K562 (cell line): ENCODE results near the gene EIPR1. TPM values are rescaled to one million over a fixed set of nuclear protein-coding genes. Genes with fewer than 3 reads are reported as not detected.

Experiments
- ARID3A ChIP-seq: IDR thresholded peaks from 2 replicates; pipeline ENCODE4 v1.6.1; 2012; ENCODE audit warnings: low read depth, low read length, improper control_type of control experiment, borderline replicate concordance
- BCL6 ChIP-seq: fragments of 250-450 bp; sonication (Bioruptor Pico); IDR thresholded peaks from 2 replicates; pipeline ENCODE4 v1.4.0; 2020
- CREM ChIP-seq: IDR thresholded peaks from 2 replicates; pipeline ENCODE4 v1.6.1; 2014; ENCODE audit warnings: antibody characterized with exemption, low read depth
- CSDE1 ChIP-seq, 2 experiments: fragments of 450-650 bp; IDR thresholded peaks; 2 replicates each; pipeline ENCODE4 v1.6.1; 2016; ENCODE audit warnings: mild to moderate bottlenecking in 1 of 2
- CXXC5 ChIP-seq: fragments of 250-450 bp; sonication (Bioruptor Pico); IDR thresholded peaks from 2 replicates; pipeline ENCODE4 v1.8.0; 2022; ENCODE audit warnings: inconsistent platforms, mild to moderate bottlenecking, moderate library complexity
- EWSR1 ChIP-seq: fragments of 450-650 bp; IDR thresholded peaks from 2 replicates; pipeline ENCODE4 v1.6.1; 2018; ENCODE audit warnings: borderline replicate concordance, mild to moderate bottlenecking, low read depth, moderate library complexity; ENCODE audit not compliant: partially characterized antibody
- GABPB1 ChIP-seq: sonication (generic); formaldehyde crosslinking; IDR thresholded peaks from 2 replicates; pipeline ENCODE4 v1.8.0; 2022; ENCODE audit warnings: mild to moderate bottlenecking, missing genetic modification reagents
- NEUROD1 ChIP-seq: fragments of 150-350 bp; IDR thresholded peaks from 2 replicates; pipeline ENCODE4 v1.6.1; 2014; ENCODE audit warnings: borderline replicate concordance, low read length, low read depth; ENCODE audit not compliant: partially characterized antibody
- NFIC ChIP-seq: fragments of 450-650 bp; IDR thresholded peaks from 2 replicates; pipeline ENCODE4 v1.6.1; 2017; ENCODE audit warnings: mild to moderate bottlenecking, inconsistent platforms
- PHB ChIP-seq: fragments of 250-450 bp; sonication (Bioruptor Pico); IDR thresholded peaks from 2 replicates; pipeline ENCODE4 v1.5.0; 2021
- PTTG1 ChIP-seq: fragments of 450-650 bp; IDR thresholded peaks from 2 replicates; pipeline ENCODE4 v1.6.1; 2016; ENCODE audit warnings: low read depth, mild to moderate bottlenecking, missing genetic modification characterization, missing compliant biosample characterization
- TCF7L2 ChIP-seq: fragments of 150-350 bp; IDR thresholded peaks from 2 replicates; pipeline ENCODE4 v1.6.1; 2016; ENCODE audit warnings: low read depth, mild to moderate bottlenecking, low read length, moderate library complexity
- UBTF ChIP-seq, 2 experiments: IDR thresholded peaks; 2 replicates each; pipeline ENCODE4 v1.6.1; 2012; ENCODE audit warnings: improper control_type of control experiment in 2 of 2, low read depth in 2 of 2, low read length in 2 of 2, borderline replicate concordance in 1 of 2
- ZC3H8 ChIP-seq: fragments of 450-650 bp; IDR thresholded peaks from 2 replicates; pipeline ENCODE4 v1.6.1; 2017
- ZFX ChIP-seq: sonication (generic); formaldehyde crosslinking; IDR thresholded peaks from 2 replicates; pipeline ENCODE4 v1.8.0; 2022; ENCODE audit warnings: mild to moderate bottlenecking, missing genetic modification reagents, moderate library complexity
- ZNF165 ChIP-seq: fragments of 250-450 bp; sonication (Bioruptor Pico); IDR thresholded peaks from 2 replicates; pipeline ENCODE4 v1.4.0; 2020; ENCODE audit warnings: borderline replicate concordance
- ZNF174 ChIP-seq: fragments of 250-450 bp; sonication (Bioruptor Pico); IDR thresholded peaks from 2 replicates; pipeline ENCODE4 v1.4.0; 2020; ENCODE audit warnings: mild to moderate bottlenecking
- ZNF184 ChIP-seq: sonication (generic); formaldehyde crosslinking; IDR thresholded peaks from 2 replicates; pipeline ENCODE4 v1.5.0; 2020; ENCODE audit warnings: missing genetic modification reagents
- ZZZ3 ChIP-seq: fragments of 450-650 bp; IDR thresholded peaks from 2 replicates; pipeline ENCODE4 v1.6.1; 2016; ENCODE audit warnings: antibody characterized with exemption, mild to moderate bottlenecking, moderate library complexity
- polyA plus RNA-seq, 8 experiments: library from polyadenylated mRNA; depleted of rRNA in 4 of 8; stranded (reverse) in 5 of 8; unstranded in 3 of 8; fragments of >200 nt; fragmentation: Nextera tagmentation in 2 of 8; fragmentation: Illumina TruSeq in 1 of 8; extraction: Ambion mirVana in 2 of 8; extraction: Trizol in 1 of 8; gene quantifications; 2 replicates each; pipeline versions ENCODE4 v1.2.1 to v1.2.3, GENCODE V29; 2011 to 2014; ENCODE audit warnings: inconsistent platforms in 1 of 8, missing spikeins in 1 of 8
- total RNA-seq, 7 experiments: library from RNA; depleted of rRNA in 6 of 7; stranded (reverse); fragments of >200 nt in 6 of 7; fragmentation: Illumina TruSeq in 2 of 7; extraction: Trizol in 2 of 7; gene quantifications; 2 replicates each; pipeline versions ENCODE4 v1.2.1 to v1.2.3, GENCODE V29; 2011 to 2021; ENCODE audit warnings: low replicate concordance in 1 of 7
- TF ChIP-seq, protein P1 (sequence below): fragments of 450-650 bp; IDR thresholded peaks from 2 replicates; pipeline ENCODE4 v1.6.1; 2016; ENCODE audit warnings: borderline replicate concordance
- TF ChIP-seq, protein P2 (sequence below): sonication (generic); formaldehyde crosslinking; IDR thresholded peaks from 2 replicates; pipeline ENCODE4 v1.4.0; 2020; ENCODE audit warnings: mild to moderate bottlenecking, missing genetic modification reagents

EIPR1 gene
- total and polyA plus RNA-seq, 9 of the 15 experiments (the other 6 are each of a cell fraction or from before 2014, with no cell fraction given): 19.9 to 54.4 (median 35.9) TPM

DNA sequence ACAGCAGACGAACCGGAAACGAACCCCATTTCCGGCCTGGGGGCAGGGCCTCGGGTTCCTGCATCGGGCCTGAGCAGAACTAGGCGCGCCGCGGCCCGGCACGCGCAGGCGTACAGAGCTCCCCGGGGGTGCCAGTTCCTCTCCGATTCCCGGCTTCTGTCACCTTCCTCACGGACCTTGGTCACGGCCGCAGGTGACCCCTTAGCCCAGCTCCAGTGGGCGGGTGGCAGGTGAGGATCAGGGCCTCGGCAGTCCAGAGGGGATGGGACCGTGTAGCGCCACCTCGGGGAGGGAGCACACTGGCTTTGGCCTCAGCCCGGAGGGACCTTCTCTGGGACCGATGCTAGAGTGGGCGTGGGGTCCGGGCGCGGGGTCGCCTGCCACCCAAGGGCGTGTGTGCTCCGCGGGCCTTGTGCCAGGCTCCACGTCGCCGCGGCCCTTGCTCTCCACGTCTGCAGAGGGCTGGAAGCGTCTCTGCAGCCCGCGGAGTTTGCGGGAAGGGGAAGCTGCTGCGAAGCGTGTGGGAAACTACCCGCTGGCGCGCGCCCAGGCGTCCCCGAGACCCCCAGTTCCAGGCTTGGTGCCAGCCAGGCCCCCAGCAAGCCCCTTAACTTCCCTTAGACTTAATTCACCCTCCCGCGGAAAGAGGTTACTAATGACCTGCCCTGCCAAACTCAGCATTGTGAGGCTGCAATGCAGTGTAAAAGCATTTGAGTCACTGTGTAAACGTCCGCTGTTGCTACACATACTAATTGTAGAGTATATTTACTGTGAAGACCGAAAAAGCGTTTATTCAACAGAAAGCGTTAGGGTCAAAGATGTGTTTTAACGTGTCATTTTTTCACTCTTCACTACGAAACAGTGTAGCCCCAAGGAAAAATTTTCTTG, 2.3 kb upstream of the EIPR1 start, which contains the start of gene TRAPPC12 (continued):
- TF ChIP-seq NEUROD1 (peak; percentile 29), CSDE1 (IDR thresholded peaks at IDR 0.05) (no peak), CXXC5 (peak; percentile 69), CREM (peak; percentile 66), ZC3H8 (no peak), ZFX (CRISPR knock-in tag) (peak; percentile 99), ZNF165 (CRISPR knock-in tag) (no peak), PTTG1 (tag) (no peak), ZNF174 (CRISPR knock-in tag) (no peak), ZNF184 (CRISPR knock-in tag) (no peak), ARID3A (no peak), TCF7L2 (no peak), EWSR1 (no peak), NFIC (peak; percentile 55), BCL6 (no peak), GABPB1 (CRISPR knock-in tag) (peak; percentile 94), UBTF (IDR thresholded peaks at IDR 0.05; ENCODE audit: borderline replicate concordance in 1 of 2, low read depth in 2 of 2, low read length in 2 of 2) (peak; percentile 38 to 73; a peak in 3 of 4 replicates), ZZZ3 (peak; percentile 85), PHB (CRISPR knock-in tag) (0 out of 2 replicates have a peak, but pooled peaks have one; percentile 83)
- TF ChIP-seq, protein P1, sequence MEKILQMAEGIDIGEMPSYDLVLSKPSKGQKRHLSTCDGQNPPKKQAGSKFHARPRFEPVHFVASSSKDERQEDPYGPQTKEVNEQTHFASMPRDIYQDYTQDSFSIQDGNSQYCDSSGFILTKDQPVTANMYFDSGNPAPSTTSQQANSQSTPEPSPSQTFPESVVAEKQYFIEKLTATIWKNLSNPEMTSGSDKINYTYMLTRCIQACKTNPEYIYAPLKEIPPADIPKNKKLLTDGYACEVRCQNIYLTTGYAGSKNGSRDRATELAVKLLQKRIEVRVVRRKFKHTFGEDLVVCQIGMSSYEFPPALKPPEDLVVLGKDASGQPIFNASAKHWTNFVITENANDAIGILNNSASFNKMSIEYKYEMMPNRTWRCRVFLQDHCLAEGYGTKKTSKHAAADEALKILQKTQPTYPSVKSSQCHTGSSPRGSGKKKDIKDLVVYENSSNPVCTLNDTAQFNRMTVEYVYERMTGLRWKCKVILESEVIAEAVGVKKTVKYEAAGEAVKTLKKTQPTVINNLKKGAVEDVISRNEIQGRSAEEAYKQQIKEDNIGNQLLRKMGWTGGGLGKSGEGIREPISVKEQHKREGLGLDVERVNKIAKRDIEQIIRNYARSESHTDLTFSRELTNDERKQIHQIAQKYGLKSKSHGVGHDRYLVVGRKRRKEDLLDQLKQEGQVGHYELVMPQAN: peak; percentile 93
- TF ChIP-seq, protein P2, sequence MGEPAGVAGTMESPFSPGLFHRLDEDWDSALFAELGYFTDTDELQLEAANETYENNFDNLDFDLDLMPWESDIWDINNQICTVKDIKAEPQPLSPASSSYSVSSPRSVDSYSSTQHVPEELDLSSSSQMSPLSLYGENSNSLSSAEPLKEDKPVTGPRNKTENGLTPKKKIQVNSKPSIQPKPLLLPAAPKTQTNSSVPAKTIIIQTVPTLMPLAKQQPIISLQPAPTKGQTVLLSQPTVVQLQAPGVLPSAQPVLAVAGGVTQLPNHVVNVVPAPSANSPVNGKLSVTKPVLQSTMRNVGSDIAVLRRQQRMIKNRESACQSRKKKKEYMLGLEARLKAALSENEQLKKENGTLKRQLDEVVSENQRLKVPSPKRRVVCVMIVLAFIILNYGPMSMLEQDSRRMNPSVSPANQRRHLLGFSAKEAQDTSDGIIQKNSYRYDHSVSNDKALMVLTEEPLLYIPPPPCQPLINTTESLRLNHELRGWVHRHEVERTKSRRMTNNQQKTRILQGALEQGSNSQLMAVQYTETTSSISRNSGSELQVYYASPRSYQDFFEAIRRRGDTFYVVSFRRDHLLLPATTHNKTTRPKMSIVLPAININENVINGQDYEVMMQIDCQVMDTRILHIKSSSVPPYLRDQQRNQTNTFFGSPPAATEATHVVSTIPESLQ (CRISPR knock-in tag): peak; percentile 76
